Inflammatory macrophage treated with lipopolysaccharide for 1 hour (primary cell): Measurements from ENCODE around the gene NCF1.
A peak's percentile ranks its signal among the peaks of the same experiment; 100 is the strongest.
"Not testable (repeated sequence)": the region's sequence is repeated elsewhere in the genome, so short reads cannot be mapped to it uniquely, and the experiment has no call there.

Experiments used
- DNase-seq, 2 donors: peaks; one replicate each; pipeline ENCODE4 v3.0.0-alpha.2; 2020 to 2022

Gene NCF1

DNA sequence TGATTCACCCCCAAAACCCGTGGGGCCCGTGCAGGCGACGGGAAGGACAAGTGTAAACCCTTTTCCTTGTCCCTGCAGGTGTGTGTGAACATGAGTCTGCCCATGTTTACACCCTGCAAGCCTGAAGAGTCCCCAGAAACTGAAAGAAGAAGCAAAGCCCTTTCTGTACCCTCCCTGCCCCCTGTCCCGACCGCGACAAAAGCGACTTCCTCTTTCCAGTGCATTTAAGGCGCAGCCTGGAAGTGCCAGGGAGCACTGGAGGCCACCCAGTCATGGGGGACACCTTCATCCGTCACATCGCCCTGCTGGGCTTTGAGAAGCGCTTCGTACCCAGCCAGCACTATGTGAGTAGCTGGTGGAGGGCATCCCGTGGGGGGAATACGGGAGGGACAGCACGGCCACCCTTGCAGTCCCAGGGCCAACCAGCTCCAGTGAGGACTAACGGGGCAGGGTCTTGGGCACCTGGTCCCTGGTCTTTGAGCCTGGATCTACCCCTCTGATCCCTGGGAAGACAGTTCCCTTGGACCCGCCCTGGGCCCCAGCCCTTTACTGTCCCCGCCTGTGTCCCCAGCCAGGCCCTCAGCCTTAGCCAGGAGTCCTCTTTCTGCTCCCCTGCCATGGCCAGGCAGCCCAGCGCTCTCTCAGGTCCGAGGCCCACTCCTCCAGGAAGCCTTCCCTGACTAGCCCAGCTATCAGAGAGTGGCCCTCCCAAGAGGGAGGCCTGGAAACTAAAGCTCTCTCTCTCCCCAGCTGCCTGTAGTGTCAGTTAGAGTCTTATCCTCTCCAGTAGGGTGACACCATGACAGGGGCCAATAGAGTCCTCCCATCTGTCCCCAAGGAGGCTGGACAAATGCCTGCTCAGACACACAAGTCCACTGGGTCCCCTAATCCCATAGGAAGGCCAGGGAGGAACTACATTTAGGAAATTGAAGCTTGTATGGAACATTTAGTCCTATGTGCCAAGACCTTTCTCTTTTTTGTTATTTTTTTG, at the start of gene NCF1:
Gene NCF1, plus strand, starts transcription at position 252 of the 991 bp plus-strand sequence. Its CDS starts 21 bp downstream, at position 273.
- not testable (repeated sequence) for DNase-seq

DNA sequence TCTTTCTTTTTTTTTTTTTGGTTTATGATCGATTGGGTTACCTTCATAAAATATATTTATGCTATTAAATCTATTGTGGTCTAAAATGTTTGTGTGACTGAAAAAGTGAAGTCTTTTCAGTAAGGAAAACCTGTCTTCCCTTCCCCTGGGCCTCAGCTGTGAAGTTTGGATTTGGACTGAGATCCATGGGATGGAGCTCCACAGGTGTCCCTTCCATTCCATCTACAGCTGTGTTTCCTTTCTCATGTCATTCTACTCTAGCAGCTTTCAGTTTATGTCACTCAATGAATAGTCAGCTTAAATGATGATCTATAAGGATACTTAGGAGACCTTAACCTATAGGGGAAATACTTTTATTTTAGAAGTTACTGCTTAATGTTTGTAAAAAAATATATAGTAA, 48.0 kb upstream of the NCF1 start:
- DNase-seq: no peak

DNA sequence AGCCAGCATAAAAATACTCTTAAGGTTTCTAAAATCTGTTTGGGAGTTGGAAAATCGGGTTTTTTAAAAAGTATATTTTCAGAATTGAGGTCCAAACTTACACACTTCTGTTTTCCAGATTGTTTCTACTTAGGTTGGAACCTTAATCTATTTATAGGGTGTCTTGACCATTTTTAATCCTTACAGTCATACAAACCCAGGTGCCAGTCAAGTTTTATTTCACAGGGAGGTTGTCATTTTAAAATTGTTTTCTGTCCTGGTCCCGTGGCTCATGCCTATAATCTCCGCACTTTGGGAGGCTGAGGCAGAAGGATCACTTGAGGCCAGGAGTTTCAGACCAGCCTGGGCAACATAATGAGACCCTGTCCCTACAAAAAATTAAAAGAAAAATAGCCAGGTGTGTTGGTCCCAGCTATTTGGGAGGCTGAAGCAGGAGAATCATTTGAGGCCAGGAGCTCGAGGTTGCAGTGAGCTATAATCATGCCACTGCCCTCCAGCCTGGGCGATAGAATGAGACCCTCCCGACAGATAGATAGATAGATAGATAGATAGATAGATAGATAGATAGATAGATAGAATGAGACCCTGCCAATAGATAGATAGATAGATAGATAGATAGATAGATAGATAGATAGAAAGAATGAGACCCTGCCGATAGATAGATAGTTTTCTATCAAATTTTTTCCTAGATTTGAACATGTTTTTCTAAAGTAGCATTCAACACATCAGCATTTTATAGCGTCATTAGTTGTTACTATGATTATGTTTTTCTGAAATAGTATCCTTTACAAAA, 47.3 kb upstream of the NCF1 start:
- DNase-seq: no peak

DNA sequence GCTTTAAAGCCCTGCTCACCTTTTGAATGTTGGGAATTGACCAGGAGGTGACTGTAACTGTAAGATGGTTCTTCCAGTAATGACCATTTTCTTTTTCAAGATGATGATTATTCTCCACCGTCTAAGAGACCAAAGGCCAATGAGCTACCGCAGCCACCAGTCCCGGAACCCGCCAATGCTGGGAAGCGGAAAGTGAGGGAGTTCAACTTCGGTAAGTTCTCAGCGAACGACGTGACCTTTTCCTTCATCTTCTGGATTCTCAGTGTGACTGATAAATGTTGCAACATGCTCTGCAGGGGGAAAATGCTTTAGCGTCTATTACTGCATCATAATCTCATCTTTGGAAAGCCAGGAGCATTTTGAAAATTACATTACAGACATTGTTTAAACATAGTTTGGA, 45.1 kb upstream of the NCF1 start:
- not testable (repeated sequence) for DNase-seq

DNA sequence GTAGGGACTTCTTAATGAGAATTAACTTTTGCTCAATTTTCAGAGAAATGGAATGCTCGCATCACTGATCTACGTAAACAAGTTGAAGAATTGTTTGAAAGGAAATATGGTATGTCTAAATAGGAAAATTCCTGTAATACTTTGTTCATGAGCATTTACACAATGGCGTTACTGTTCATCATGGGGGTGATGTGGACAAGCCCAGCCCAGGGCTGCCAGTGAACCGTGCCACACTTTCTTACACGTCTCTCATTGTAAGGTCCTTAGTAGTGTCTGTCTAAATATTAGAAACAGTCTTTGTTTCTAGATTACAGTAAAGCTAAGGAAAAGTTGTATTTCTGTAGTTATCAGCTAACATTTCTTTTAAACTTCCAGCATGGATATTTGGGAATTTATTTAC, 43.6 kb upstream of the NCF1 start:
- not testable (repeated sequence) for DNase-seq

DNA sequence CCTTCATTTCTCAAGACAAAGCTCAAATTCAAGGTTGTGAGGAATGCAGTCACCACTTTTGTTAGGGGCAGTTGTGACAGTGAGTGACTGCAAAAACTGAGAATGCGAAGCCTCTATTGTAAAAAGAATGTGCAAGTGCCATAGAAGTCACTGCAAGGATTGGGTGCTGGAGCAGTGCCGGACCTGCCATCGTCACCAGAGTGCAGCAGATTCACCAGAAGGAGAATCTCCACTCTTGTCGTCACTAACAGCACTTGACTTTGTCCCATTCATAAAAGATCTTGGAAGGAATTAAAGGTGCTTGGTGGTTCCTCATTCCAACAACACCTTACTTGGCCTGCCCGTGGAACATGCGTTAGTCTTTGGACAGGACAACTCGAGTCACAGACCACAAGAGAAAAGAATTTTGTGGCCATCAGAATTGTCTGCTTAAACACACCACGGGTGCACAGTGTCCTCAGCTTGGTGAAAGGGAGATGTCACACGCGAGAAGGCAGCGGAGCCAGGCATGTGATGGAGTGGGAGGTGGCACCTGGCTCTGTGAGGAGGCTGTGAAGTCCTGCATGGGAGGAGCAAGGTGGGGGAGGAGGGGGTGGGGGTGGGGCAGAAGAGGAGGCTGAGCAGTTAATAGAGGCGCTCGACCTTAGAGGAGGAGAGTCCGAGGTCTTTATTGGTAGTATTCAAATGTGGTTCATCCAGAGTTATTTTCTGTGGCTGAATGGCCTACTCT, 33.7 kb upstream of the NCF1 start:
- DNase-seq: not testable (repeated sequence)

DNA sequence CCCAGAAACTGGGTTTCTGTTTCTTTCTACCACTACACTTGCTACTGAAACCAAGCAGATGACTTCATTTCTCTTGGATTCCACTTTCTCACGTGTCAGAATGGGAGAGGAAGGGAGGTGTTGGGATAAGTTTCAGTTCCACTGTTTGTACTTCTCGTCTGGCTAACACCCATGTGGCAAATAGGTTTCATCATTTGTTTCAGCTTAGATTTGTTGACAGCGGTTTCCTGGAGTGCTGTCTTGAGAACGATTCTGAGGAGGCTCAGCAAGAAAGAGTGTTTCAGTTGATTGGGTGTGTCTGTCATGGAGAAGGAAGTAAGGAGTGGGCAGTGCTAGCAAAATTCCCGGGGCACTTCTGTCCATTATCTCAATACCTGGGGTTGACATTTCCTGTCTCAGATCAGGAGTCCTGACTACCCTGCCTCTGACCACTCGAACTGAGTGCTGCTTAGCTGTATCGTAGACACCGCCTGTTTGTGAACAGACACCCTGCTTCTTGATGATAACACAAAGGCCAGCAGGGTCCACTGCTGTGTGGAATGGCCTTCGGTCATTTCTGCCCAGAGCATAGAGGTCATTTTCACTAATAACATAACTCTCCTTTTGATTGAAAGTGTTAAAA, 29.8 kb upstream of the NCF1 start:
- not testable (repeated sequence) for DNase-seq

DNA sequence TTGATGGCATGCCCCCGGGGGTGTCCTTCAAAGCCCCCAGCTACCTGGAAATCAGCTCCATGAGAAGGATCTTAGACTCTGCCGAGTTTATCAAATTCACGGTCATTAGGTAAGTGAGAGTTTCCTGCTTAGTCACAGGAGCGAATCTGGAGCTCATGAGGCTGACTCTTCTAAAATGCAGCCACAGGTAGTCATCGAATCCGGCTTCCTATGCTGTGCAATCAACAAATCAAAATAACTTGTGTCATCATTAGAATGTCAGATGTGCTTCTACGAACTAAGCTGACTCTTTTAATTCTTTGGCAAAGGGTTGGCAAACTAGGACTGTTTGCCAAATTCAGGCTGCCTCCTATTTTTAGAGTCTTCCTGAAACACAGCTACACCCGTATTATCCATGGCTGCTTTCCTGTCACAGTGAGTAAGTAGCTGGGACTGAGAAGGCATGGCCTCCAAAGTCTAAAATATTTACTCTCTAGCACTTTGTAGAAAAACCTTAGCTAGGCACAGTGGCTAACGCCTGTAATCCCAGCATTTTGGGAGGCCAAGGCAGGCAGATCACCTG, 19.8 kb upstream of the NCF1 start:
- not testable (repeated sequence) for DNase-seq

DNA sequence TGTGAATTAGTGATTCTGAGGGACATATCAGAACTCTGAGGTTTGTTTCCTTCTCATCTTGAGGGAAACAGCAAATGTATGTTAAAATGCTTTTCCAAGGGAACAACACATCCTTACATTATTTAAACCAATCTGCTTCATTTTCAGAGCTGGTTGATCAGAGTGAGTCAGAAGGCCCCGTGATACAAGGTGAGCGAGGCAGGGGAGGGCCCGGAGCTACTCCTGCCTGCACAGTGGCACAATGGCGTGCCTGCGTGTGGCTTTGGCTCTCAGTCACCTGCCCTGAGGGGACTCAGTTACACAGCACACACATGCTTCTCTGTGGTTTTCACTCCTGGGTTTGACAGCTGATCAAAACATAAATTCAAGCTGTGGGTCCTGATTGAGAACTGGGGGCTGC, 17.1 kb upstream of the NCF1 start:
- not testable (repeated sequence) for DNase-seq

DNA sequence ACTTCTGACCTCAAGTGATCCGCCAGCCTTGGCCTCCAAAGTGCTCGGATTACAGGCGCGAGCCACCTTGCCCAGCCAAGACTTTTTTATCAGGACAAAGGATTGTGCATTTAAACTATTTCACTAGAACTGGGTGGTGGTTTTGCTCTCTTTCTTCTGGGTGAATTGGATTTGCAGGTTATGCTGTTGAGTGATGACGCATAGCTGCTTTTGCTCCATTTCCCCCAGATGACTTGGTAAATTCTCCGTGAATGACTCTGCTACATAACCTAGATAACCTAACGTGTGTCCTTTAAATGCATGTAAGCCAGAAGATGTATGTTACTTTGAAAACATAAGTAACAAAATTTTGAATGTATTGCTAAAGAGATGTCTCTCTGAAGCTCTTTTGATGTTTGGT, 15.5 kb upstream of the NCF1 start:
- DNase-seq: not testable (repeated sequence)

DNA sequence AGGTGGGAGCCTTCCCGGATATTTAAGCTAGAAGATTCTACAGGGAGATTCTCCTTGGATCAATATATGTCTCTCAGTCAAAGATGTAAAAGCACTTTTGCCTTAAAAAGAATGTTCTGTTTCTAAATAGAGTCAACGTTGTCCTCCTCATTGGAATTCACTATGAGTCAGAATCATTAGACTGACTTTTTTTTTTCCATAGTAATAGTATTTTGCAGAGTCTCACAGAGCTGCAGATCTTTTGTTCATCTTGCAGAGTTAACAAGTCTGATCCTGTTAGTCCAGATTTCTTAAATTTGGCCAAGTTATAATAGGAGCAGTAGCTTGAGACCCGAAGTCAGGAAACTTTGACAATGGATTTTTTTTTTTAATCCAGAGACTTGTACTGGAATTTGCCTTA, 14.8 kb upstream of the NCF1 start:
- not testable (repeated sequence) for DNase-seq

DNA sequence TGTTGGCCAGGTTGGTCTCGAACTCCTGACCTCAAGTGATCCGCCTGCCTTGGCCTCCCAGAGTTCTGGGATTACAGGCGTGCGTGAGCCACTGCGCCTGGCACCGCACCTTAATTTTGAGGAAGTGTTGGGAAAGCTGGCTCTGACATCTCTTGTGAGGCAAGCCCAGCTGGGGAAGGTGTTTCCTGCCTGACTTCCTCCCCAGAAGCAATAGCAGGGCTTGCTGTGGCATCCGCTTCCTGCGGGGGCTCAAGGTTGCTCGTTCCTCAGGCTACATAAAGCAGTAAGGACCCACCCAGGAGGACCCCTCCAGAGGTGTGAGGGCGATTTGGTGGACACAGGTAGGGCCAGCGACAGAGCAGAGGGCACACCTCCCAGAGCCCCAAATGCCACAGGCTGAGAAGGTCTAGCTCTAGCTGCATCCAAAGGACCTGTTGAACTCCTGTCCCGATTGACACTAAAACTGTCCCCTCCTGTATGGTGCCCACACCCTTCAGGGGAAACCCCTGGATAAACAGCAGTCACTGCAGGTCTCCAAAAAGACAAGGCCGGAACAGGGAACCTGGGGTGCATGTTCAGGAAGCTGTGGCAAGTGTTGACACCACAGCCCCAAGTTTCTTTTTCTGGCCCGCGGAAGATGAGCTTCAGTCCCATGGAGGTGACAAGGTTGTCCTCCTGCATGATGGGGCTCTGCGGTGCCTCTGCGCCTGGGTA, 8.4 kb upstream of the NCF1 start:
- DNase-seq: not testable (repeated sequence)

DNA sequence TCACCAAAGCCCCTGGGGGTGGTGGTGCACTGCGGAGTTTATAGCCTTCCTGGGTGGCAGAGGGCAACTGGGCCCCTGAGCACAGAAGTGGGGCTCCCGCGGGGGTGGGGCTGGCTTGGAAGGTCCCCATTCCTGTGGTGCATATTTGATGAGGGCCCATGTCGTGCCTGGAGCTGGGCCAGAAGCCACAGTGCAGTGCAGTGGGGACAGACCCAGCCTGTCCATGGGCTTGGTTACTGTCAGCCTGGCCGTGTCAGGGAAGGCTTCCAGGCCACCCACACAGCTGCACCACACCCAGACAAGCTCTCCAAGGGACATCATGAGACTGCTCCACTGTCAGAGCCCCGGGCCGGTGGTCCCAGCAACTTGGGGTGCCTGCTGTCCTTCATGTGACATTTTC, 7.3 kb upstream of the NCF1 start:
- DNase-seq: not testable (repeated sequence)

DNA sequence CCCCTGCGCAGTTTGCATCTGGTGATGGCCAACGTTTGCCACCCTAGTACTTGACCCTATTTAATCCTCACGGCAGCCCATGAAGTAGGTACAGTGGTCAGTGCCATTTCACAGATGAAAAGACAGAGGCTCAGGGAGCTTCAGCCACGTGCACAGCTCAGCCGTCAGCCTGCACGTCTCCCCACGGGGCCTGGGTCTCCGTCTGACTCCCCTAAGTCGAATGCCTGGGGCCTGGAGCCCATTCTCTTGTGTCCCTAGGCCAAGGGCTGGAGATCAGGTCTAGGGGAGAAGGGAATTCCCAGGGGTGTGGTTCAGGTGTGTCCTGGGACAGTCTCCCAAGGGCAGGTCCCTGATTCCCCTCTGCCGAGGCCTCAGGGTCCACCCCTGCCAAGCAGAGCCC, 6.8 kb upstream of the NCF1 start:
- peak in 1 of 2 donors; percentile 0 for DNase-seq

DNA sequence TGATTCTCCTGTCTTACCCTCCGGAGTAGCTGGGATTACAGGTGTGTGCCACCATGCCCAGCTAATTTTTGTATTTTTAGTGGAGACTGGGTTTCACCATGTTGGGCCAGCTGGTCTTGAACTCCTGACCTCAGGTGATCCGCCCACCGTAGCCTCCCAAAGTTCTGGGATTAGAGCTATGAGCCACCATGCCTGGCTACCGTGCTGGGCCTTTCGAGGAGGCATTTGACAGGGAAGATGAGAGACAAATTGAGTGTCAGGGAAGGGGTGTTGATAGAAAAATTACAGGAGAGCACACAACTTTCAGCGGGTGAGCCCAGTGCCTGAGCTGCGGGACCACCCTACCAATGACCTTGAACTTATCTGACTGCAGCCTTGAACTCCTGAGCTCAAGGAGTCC, 3.7 kb upstream of the NCF1 start:
- DNase-seq: not testable (repeated sequence)

DNA sequence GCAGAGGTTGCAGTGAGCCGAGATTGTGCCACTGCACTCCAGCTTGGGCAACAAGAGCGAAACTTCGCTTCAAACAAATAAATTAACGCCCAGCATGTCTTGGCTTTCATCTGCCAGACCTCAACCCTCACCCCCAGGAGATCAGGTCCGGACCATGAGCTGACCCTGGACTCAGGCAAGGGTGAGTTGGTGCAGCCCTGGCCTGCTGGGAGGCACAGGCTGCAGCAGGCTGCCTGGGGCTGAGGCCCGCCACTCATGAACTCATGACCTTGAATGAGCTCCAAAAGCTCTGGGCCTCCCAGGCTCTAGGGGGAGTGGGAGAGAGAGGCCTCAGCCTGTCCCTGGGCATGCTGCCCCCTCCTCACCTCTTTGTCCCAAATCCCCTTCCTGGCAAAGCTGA, 1.7 kb upstream of the NCF1 start:
- peak in 1 of 2 donors; percentile 0 for DNase-seq

DNA sequence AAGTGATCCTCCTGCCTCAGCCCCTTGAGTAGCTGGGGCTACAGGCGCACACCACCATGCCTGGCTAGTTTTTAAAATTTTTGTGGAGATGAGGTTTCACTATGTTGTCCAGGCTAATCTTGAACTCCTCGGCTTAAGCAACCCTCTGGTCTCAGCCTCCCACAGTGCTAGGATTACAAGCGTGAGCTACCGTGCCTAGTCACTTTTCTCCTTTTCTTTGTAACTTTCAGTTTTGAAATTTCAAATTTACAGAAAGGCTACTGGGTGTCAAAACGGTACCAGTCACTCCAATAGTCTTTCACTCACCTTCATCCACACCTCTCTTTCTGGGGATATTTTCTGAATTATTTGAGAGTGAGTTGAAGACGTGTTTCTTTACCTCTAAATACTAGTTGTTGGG, 1.3 kb downstream of the NCF1 start:
- not testable (repeated sequence) for DNase-seq

DNA sequence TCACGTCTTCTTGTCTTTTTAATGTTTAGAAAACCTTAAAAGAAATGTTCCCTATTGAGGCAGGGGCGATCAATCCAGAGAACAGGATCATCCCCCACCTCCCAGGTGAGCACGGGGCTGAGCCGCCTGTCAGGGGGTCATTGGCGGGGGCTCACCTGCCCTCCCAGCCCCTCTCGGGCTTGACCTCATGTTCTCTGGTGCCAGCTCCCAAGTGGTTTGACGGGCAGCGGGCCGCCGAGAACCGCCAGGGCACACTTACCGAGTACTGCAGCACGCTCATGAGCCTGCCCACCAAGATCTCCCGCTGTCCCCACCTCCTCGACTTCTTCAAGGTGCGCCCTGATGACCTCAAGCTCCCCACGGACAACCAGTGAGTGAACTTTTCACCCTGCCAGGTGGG, 5.2 kb downstream of the NCF1 start:
- DNase-seq: not testable (repeated sequence)

DNA sequence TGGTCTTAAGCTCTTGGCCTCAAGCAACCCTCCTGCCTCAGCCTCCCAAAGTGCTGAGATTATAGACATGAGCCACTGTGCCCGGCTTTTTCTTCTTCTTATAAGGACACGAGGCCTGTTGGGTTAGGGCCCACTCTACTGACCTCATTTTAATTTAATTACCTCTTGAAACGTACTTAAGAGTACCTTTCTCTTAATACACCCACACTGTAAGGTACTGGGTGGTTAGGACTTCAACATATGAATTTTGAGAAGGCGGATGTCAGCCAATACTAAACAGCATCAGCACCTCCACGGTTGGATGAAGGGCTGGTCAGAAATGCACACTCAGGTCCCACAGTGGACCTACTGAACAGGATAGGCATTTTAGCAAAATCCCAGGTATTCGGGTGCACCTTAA, 7.9 kb downstream of the NCF1 start:
- DNase-seq: not testable (repeated sequence)

DNA sequence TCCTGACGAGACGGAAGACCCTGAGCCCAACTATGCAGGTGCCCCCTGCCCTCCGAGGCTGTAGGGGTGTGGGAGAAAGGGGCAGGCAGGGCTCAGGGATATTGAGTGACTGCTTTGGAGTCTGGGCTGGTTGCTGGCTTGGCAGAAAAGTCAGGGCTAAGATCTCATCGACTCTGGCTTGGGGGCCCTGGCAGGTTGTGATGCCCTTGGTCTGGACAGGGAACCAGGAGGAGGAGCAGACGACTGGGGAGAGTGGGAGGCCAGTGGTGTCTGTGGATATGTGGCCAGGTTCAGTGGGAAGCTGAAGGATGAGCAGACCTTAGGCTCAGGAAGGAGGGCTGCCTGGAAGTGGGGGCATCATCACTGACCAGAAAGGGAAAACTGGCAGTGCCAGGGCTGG, 9.8 kb downstream of the NCF1 start:
- DNase-seq: not testable (repeated sequence)
